GM12801 (cell line): Measurements from ENCODE around the gene ZNF841.

Source experiments
- CTCF ChIP-seq: IDR thresholded peaks from one replicate; pipeline ENCODE4 v1.5.1; 2011; ENCODE audit warnings: control low read depth; ENCODE audit not compliant: insufficient read length; ENCODE audit errors: extremely low read depth

The ZNF841 gene

GRCh38 chr19:52065399-52065798 lies 30.2 kb downstream of the ZNF841 start:
- TF ChIP-seq CTCF, result no peak

- TF ChIP-seq CTCF, result no peak
Observed at GRCh38 chr19:52048555-52049501, 46.7 kb downstream of the ZNF841 start, which contains the start of gene ZNF432. TSS of gene ZNF432 (minus strand) at chr19:52048838. CDS start at chr19:52046868, 1,970 bp downstream.

GRCh38 chr19:52039169-52039568 lies 56.4 kb downstream of the ZNF841 start:
- no peak for TF ChIP-seq CTCF

GRCh38 chr19:52034051-52034728 lies 61.4 kb downstream of the ZNF841 start:
- TF ChIP-seq CTCF, result no peak

- no peak for TF ChIP-seq CTCF
Observed at GRCh38 chr19:52028780-52029123, 66.8 kb downstream of the ZNF841 start.

- TF ChIP-seq CTCF, result no peak
Observed at GRCh38 chr19:52028027-52028779, 67.4 kb downstream of the ZNF841 start, which contains the start of gene ZNF614. TSS of gene ZNF614 (minus strand) at chr19:52028379. CDS start at chr19:52025745, 2,634 bp downstream.

GRCh38 chr19:52022193-52022592 lies 73.4 kb downstream of the ZNF841 start:
- no peak for TF ChIP-seq CTCF
